Parathyroid adenoma (tissue), 2 donors: ENCODE results near the gene ALK.

Source experiments
- H2AFZ ChIP-seq: fragments of 300-600 bp; sonication (generic); one replicate; pipeline ENCODE4 v1.7.0; 2017; ENCODE audit warnings: antibody characterized with exemption, mild to moderate bottlenecking
- H3K27ac ChIP-seq: fragments of 300-600 bp; sonication (generic); one replicate; pipeline ENCODE4 v1.7.0; 2017
- H3K27me3 ChIP-seq: fragments of 300-600 bp; sonication (generic); one replicate; pipeline ENCODE4 v1.7.0; 2017; ENCODE audit warnings: low read length; ENCODE audit not compliant: control insufficient read depth, insufficient read depth
- H3K36me3 ChIP-seq: fragments of 300-600 bp; sonication (generic); one replicate; pipeline ENCODE4 v1.7.0; 2017; ENCODE audit warnings: low read length; ENCODE audit not compliant: control insufficient read depth, insufficient read depth
- H3K4me1 ChIP-seq: fragments of 300-600 bp; sonication (generic); one replicate; pipeline ENCODE4 v1.7.0; 2017; ENCODE audit warnings: control low read depth
- H3K4me2 ChIP-seq: fragments of 300-600 bp; sonication (generic); one replicate; pipeline ENCODE4 v1.7.0; 2017; ENCODE audit warnings: low read length
- H3K4me3 ChIP-seq: fragments of 300-600 bp; sonication (generic); one replicate; pipeline ENCODE4 v1.7.0; 2017; ENCODE audit warnings: low read depth, low read length
- H3K79me2 ChIP-seq: fragments of 300-600 bp; sonication (generic); one replicate; pipeline ENCODE4 v1.7.0; 2017; ENCODE audit warnings: control low read depth
- H3K9ac ChIP-seq: fragments of 300-600 bp; sonication (generic); one replicate; pipeline ENCODE4 v1.7.0; 2017; ENCODE audit warnings: mild to moderate bottlenecking
- H3K9me3 ChIP-seq: fragments of 300-600 bp; sonication (generic); one replicate; pipeline ENCODE4 v1.7.0; 2017; ENCODE audit warnings: low read length; ENCODE audit not compliant: control insufficient read depth
- CTCF ChIP-seq: fragments of 300-600 bp; sonication (generic); IDR thresholded peaks from one replicate; pipeline ENCODE4 v1.7.0; 2017; ENCODE audit warnings: antibody characterized with exemption, mild to moderate bottlenecking
- donor health status: primary hyperparathyroidism.

ALK gene

GRCh38 chr2:29900971-29901633 lies 20.3 kb downstream of the ALK start:
- Histone ChIP-seq H3K36me3 (no peaks in the 10 kb centered on the region), H3K27me3 (no peaks in the 10 kb centered on the region), H3K79me2 (no peaks in the 10 kb centered on the region), H3K27ac (no peak overlapping the region), H3K4me2 (no peak overlapping the region), H3K4me1 (no peaks in the 10 kb centered on the region), H3K9ac (no peak overlapping the region), H2AFZ (no peak overlapping the region), H3K4me3 (no peak overlapping the region), H3K9me3 (no peaks in the 10 kb centered on the region)
- TF ChIP-seq CTCF: no peak

- no peak for TF ChIP-seq CTCF
- no peaks in the 10 kb centered on the region for H3K27me3 ChIP-seq
- H3K4me1 ChIP-seq: no peaks in the 10 kb centered on the region
- no peaks in the 10 kb centered on the region for H3K36me3 ChIP-seq
- H3K27ac ChIP-seq: no peak overlapping the region
- H3K79me2 ChIP-seq: no peaks in the 10 kb centered on the region
- H3K4me3 ChIP-seq: no peak overlapping the region
- no peak overlapping the region for H3K4me2 ChIP-seq
- no peak overlapping the region for H2AFZ ChIP-seq
- H3K9me3 ChIP-seq: no peaks in the 10 kb centered on the region
- no peak overlapping the region for H3K9ac ChIP-seq
These were observed 22.4 kb downstream of the ALK start for GRCh38 chr2:29898999-29899398.

- TF ChIP-seq CTCF: no peak
- H2AFZ ChIP-seq: no peak overlapping the region
- no peaks in the 10 kb centered on the region for H3K79me2 ChIP-seq
- H3K27ac ChIP-seq: no peak overlapping the region
- no peaks in the 10 kb centered on the region for H3K36me3 ChIP-seq
- H3K4me1 ChIP-seq: no peaks in the 10 kb centered on the region
- no peaks in the 10 kb centered on the region for H3K9me3 ChIP-seq
- no peak overlapping the region for H3K4me3 ChIP-seq
- no peaks in the 10 kb centered on the region for H3K27me3 ChIP-seq
- H3K9ac ChIP-seq: no peak overlapping the region
- H3K4me2 ChIP-seq: no peak overlapping the region
These were observed 26.4 kb downstream of the ALK start for GRCh38 chr2:29894822-29895614.

GRCh38 chr2:29892585-29893259 lies 28.7 kb downstream of the ALK start:
- H3K4me3 ChIP-seq: no peak overlapping the region

More at GRCh38 chr2:29892585-29893259, 28.7 kb downstream of the ALK start:
- H3K27me3 ChIP-seq: no peaks in the 10 kb centered on the region
- no peaks in the 10 kb centered on the region for H3K4me1 ChIP-seq
- no peak overlapping the region for H3K4me2 ChIP-seq
- H3K27ac ChIP-seq: no peak overlapping the region
- TF ChIP-seq CTCF: no peak
- no peaks in the 10 kb centered on the region for H3K79me2 ChIP-seq
- no peaks in the 10 kb centered on the region for H3K36me3 ChIP-seq
- no peak overlapping the region for H2AFZ ChIP-seq
- H3K9me3 ChIP-seq: no peaks in the 10 kb centered on the region
- no peak overlapping the region for H3K9ac ChIP-seq
